ENCODE results near the gene KLHL3. TPM values are rescaled to one million over a fixed set of nuclear protein-coding genes. Genes with fewer than 3 reads are reported as not detected.
A peak's percentile ranks its signal among the peaks of the same experiment; 100 is the strongest.

KLHL3 gene
- total RNA-seq, 2 experiments from 2014 or later: 9.2 to 10.8 TPM

DNA sequence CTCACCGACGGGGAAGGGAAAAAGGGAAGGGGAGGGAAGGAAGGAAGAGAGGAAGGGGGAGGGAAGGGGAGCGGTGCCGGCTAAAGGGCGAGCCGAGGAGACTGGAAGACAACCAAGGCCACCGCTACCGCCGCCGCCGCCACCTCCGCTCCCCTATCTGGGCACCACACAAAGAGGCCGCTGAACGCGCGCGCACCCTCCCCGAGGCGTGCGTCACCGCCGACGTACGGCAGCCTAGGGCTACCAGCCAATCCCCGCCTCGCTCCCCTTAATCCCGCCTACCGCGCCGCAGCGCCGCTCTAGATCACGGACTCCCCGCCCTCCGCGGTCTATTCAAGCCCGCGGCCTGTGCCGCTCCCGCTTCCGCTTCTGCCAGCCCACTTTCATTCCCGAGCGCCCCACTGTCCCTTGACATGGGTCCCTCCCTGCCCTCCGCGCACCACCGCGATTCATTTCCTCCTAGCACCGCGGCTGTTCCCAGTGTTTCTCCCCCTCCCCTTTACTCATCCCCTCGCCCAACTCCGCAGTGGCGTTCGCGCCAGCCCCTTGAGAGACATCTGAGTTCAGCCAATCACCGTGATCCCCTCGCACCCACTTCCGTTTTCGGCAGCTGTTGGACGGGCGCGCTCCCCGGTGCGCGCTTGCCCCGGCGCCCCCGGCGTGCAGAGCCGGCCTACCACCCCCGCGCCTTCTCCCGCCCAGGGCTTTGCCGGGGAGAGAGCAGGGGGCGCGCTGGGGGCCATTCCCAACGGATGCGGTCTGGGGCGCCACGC is 18.5 kb upstream of the KLHL3 start, which contains the start of gene HNRNPA0:
HNRNPA0 (minus strand) TSS at position 176 of the 773 bp plus-strand sequence. CDS start 297 bp downstream, outside the sequence.
- Mint-ChIP-seq H3K27me3 (peaks cover 4% of the 10 kb centered on the region), H3K36me3 (peaks cover 45% of the 10 kb centered on the region), H3K4me3 (peak within 1 kb of the TSS; percentile 98), H3K27ac (peak within 1 kb of the TSS; percentile 100), H3K9me3 (no peaks in the 10 kb centered on the region), H3K4me1 (peaks cover 19% of the 10 kb centered on the region)
- DNase-seq: peak; percentile 97

DNA sequence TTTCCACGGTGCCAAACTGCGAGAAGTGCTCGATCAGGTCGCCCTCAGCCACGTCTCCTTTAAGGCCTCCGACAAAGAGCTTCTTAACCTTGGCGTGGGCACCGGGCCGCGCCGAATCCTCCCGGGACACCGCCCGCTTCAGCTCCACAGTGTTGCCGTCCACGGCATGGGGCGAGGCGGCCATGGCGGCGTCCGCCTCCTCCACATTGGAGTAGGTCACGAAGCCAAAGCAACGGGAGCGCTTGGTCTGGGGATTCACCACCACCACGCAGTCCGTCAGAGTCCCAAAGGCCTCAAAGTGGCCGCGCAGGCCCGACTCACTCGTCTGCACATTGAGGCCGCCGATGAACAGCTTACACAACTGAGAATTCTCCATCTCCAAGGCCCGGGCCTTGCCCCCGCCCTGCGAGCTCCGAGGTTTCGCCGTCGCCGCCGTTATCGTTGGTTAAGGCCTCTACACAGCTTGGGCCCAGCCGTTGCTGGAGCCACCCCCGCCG is 17.9 kb upstream of the KLHL3 start:
- peak; percentile 39 for DNase-seq
- Mint-ChIP-seq H3K4me3 (peak overlapping the region; percentile 98), H3K27me3 (peaks cover 4% of the 10 kb centered on the region), H3K4me1 (peaks cover 19% of the 10 kb centered on the region), H3K36me3 (peaks cover 45% of the 10 kb centered on the region), H3K27ac (peak overlapping the region; percentile 100), H3K9me3 (no peaks in the 10 kb centered on the region)

DNA sequence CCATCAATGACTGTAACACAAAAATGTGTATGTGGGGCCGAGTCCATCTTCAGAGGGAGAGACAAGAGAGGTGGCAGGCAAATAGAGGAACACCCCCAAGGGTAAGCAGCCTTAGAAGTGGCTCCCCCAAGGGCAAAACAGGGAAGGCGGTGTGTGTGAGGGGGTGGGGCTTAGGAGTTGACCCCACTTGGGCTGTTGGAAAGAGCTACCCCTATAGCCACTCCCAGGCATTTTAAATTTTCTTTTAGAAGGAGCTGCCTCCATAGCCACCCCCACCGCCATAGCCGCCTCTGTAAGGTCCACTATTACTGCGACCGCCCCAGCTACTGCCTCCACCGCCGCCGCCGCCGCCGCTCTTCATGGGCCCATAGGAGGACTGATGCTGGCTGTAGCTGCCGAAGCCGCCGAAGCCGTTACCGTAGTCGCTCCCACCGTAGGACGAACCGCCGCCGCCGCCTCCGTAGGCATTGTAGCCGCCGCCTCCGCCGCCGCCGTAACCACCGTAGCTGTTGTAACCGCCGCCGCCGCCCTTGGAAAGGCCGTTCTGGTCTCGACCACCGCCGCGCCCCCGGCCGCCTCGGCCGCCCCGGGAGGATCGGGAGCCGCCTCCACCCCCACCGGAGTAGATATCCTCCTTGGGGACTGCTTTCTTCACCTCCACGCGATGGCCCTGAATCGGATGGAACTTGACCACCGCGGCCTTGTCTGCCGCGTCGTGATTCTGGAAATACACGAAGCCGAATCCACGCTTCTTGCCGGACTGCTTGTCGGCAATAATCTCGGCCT is 17.2 kb upstream of the KLHL3 start:
- H3K36me3 Mint-ChIP-seq: peaks cover 45% of the 10 kb centered on the region
- peak; percentile 49 for DNase-seq
- H3K9me3 Mint-ChIP-seq: no peaks in the 10 kb centered on the region
- H3K4me3 Mint-ChIP-seq: peak overlapping the region; percentile 98
- H3K27me3 Mint-ChIP-seq: peaks cover 4% of the 10 kb centered on the region
- peak overlapping the region; percentile 100 for H3K27ac Mint-ChIP-seq
- peaks cover 19% of the 10 kb centered on the region for H3K4me1 Mint-ChIP-seq

- Mint-ChIP-seq H3K4me3 (peak overlapping the region; percentile 98), H3K27ac (peak overlapping the region; percentile 100), H3K27me3 (peaks cover 4% of the 10 kb centered on the region), H3K36me3 (peaks cover 45% of the 10 kb centered on the region), H3K4me1 (peaks cover 19% of the 10 kb centered on the region), H3K9me3 (no peaks in the 10 kb centered on the region)
- no peak for DNase-seq
Observed at GRCh38 chr5:137751869-137752491, 16.1 kb upstream of the KLHL3 start.

- peak overlapping the region; percentile 45 for H3K27ac Mint-ChIP-seq
- H3K9me3 Mint-ChIP-seq: no peaks in the 10 kb centered on the region
Observed at GRCh38 chr5:137750436-137750835, 14.5 kb upstream of the KLHL3 start.

GRCh38 chr5:137747848-137748247 is 12.0 kb upstream of the KLHL3 start:
- DNase-seq: no peak
- Mint-ChIP-seq H3K4me1 (peaks cover 18% of the 10 kb centered on the region), H3K27me3 (no peaks in the 10 kb centered on the region), H3K27ac (no peak overlapping the region), H3K36me3 (peaks cover 25% of the 10 kb centered on the region), H3K4me3 (no peak overlapping the region), H3K9me3 (no peaks in the 10 kb centered on the region)

More at GRCh38 chr5:137750436-137750835, 14.5 kb upstream of the KLHL3 start:
- Mint-ChIP-seq H3K27me3 (peaks cover 4% of the 10 kb centered on the region), H3K4me1 (peaks cover 19% of the 10 kb centered on the region), H3K36me3 (peaks cover 38% of the 10 kb centered on the region), H3K4me3 (peak overlapping the region; percentile 60)
- DNase-seq: no peak

DNA sequence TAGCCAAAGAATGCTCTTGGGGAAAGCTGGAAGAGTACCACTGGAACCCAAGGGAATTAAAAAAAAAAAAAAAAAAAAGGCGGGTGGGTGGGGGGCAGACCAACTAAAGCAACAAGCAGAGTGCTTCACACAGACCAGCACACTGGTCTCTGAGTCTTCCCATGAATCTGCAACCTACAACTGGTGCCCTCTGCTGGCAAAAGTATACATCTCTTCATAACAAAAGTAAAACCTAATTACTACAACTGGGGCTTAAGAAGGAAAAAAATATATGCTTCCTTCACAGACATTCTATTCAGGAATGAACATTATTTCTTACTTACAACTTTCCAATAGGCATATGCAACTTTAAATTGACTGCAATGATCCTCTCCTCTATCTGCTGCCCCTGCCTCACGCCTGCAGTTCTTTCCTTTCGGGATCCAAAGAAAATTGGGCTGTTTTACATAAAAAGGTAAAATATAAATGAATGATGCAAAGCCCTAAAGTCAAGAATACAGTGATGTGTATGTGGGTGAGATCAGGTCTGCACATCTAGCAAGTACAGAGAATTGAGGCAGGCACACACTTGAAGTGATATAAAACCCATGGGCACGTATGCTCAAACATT is 7.2 kb upstream of the KLHL3 start:
- Mint-ChIP-seq H3K4me1 (peaks cover 22% of the 10 kb centered on the region), H3K4me3 (no peak overlapping the region), H3K27ac (no peak overlapping the region), H3K36me3 (peaks cover 10% of the 10 kb centered on the region), H3K9me3 (peaks cover 11% of the 10 kb centered on the region), H3K27me3 (no peaks in the 10 kb centered on the region)
- peak; percentile 51 for DNase-seq

DNA sequence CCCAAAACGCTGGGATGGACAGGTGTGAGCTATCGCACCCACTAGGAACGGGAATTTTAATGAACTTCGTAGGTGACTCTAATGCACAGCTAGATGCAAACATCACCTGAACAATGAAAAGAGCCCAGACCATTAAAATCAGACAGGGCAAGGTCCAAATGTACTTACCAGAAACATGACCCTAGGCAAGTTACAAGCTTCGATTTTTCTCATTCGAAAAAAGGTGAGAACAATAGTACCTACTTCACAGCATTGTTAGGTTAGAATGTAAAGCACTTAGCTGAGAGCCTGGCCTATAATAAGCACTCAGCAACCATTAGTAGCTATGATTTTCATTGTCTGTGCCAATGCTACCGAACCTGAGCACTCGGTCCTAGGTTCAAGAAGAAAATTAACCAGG is 5.8 kb upstream of the KLHL3 start:
- Mint-ChIP-seq H3K4me3 (no peak overlapping the region), H3K27ac (no peak overlapping the region), H3K36me3 (peaks cover 13% of the 10 kb centered on the region), H3K27me3 (no peaks in the 10 kb centered on the region), H3K9me3 (peaks cover 16% of the 10 kb centered on the region), H3K4me1 (peaks cover 29% of the 10 kb centered on the region)
- no peak for DNase-seq

DNA sequence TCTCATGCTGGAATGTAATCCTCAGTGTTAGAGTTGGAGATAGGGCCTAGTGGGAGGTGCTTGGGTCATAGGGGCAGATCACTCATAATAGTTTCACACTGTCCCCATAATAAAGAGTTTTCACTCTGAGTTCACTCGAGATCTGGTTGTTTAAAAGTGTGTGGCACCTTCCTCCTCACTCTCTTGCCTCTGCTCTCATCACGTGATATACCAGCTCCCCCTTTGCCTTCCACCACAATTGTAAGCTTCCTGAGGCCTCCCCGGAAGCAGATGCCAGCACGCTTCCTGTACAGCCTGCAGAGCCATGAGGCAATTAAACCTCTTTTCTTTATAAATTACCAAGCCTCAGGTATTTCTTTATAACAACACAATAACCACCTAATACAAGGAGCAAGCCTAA is 3.8 kb upstream of the KLHL3 start:
- Mint-ChIP-seq H3K27ac (peak overlapping the region; percentile 22), H3K36me3 (peaks cover 13% of the 10 kb centered on the region), H3K4me3 (no peak overlapping the region), H3K27me3 (no peaks in the 10 kb centered on the region), H3K4me1 (peaks cover 29% of the 10 kb centered on the region), H3K9me3 (peaks cover 16% of the 10 kb centered on the region)
- no peak for DNase-seq

- Mint-ChIP-seq H3K27me3 (no peaks in the 10 kb centered on the region), H3K9me3 (peaks cover 16% of the 10 kb centered on the region), H3K4me3 (no peak overlapping the region), H3K4me1 (peaks cover 36% of the 10 kb centered on the region), H3K36me3 (peaks cover 13% of the 10 kb centered on the region), H3K27ac (peak overlapping the region; percentile 28)
- DNase-seq: no peak
Observed at GRCh38 chr5:137738947-137739346, 3.1 kb upstream of the KLHL3 start.

DNA sequence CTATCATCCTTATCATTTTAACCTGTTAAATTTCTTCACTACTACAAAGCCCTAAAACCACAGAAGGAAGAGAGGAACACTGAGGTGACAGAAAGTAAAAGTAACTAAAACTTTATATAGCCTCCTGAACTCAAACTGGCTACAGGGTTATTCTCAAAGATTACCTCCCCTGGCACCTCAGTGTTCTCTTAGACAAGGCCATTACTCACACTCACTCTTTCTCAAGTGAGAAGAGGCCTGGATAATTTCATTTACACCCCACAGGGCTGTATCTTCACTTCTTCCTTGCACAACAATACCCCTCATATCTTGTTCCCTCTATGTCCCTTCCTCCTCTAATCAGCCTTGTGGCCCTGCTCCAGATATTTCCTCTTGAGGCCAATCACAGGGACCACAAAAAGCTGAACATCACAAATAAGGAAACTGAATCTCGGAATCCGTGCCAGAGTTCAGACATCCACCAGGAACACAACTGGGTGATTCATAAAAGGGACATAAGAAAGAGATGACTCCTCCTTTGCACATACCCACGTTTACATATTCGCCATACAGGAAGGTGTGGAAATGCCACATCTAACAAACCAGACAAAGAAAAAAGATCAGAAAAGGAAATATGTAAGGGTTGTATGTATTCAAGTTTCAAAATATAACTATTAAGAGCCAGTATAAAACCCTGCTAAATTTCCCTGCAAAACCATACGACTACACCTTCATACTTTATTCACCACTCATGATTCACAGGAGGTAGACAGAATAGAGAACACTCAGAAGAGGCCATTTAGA is 1.7 kb upstream of the KLHL3 start:
- Mint-ChIP-seq H3K4me1 (peaks cover 41% of the 10 kb centered on the region), H3K27me3 (no peaks in the 10 kb centered on the region), H3K36me3 (peaks cover 13% of the 10 kb centered on the region), H3K4me3 (no peak overlapping the region), H3K27ac (no peak overlapping the region), H3K9me3 (peaks cover 16% of the 10 kb centered on the region)
- DNase-seq: peak; percentile 47

DNA sequence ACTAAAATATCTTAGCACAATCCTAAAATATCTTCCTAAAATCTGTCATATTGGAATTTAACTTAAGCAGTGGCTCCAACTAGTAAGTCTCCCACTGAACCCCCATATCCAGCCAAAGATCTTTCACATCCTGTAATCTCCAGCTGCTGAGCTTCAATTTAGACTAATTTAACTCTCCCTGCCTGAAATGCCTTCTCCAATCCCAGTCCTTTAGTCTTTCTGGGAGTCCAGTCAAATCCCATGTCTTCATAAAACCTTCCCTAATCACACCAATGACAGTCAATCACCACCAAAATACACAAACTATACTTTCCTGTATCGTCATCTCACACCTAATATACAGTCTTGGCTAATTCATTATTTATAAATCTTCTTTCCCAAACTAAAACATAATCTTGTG is 607 bp upstream of the KLHL3 start:
- Mint-ChIP-seq H3K4me1 (peaks cover 48% of the 10 kb centered on the region), H3K36me3 (peaks cover 13% of the 10 kb centered on the region), H3K4me3 (no peak overlapping the region), H3K27me3 (no peaks in the 10 kb centered on the region), H3K9me3 (peaks cover 16% of the 10 kb centered on the region), H3K27ac (no peak overlapping the region)
- DNase-seq: no peak

DNA sequence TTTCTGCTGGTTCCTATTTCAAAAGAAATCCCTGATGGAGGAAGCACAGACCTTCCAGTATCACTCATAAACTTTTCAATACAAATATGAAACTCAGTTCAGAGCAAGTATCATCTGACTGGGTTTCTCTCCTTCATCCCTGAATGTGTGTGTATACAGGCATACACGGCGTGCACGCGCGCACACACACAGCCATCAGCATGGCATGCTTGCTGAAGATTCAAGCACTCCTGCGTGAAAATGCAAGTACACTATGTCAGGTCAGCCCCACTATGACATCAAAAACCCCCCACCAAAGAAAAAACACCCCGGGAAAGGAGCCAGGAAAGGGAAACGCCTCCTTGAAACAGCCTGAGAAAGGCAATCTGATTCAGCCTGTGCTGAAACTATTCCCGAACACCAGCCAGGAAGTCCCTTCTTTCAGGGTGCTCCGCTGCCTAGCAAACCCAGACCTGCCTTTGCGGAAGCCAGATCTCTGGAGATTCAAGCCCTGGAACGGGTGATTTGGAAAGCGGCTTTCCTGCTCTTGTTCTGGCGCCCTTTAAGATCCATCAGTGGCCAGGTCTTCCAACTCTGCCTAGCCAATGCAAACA is 831 bp downstream of the KLHL3 start:
- peak; percentile 20 for DNase-seq
- H3K9me3 Mint-ChIP-seq: peaks cover 16% of the 10 kb centered on the region
- no peaks in the 10 kb centered on the region for H3K27me3 Mint-ChIP-seq
- no peak overlapping the region for H3K4me3 Mint-ChIP-seq
- H3K36me3 Mint-ChIP-seq: peaks cover 13% of the 10 kb centered on the region
- H3K4me1 Mint-ChIP-seq: peaks cover 60% of the 10 kb centered on the region
- H3K27ac Mint-ChIP-seq: no peak overlapping the region

DNA sequence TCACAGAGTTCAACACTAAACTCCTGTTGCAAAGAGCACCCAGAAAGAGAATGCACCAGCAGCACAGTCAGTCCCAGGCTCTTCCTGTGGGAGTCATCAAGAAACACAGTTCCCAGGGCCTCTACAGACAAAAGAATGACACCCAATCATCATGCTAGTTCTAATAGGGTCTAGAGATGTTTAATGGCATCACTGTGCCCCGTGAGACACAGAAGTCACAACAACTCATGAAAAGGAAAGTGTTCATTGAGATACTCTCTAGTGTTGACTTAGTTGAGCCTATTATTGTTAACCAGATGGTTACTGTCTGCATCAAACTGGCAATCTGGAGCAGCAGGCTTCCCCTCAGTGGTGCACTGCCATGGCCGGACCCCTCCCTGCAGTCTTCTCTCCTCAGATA is 1.6 kb downstream of the KLHL3 start:
- Mint-ChIP-seq H3K4me3 (no peak overlapping the region), H3K9me3 (peaks cover 10% of the 10 kb centered on the region), H3K36me3 (peaks cover 10% of the 10 kb centered on the region), H3K27ac (no peak overlapping the region), H3K27me3 (no peaks in the 10 kb centered on the region), H3K4me1 (peaks cover 53% of the 10 kb centered on the region)
- peak; percentile 4 for DNase-seq
